ENCODE data around the gene HIF1AN.

DNA sequence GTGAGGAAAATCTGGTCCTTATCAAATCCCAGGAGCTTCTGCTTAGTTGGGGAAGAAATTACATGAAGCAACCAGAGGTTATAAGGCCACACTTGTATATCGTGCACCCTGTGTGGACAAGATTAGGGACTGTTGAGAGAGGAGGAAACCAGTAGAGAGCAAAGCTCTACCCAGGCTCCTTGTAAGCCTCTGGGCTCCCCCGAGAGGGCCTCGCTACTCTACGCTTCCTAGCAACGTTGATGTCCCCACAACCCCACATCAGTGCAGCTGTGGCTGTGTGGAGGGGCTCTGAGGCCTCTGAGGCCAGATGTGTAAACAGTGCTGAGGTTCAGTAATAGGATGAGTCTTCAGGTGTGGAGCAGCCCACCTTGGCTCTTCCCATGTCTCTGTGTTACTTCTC lies 16.0 kb downstream of the HIF1AN start:
- TF ChIP-seq, protein P1, sequence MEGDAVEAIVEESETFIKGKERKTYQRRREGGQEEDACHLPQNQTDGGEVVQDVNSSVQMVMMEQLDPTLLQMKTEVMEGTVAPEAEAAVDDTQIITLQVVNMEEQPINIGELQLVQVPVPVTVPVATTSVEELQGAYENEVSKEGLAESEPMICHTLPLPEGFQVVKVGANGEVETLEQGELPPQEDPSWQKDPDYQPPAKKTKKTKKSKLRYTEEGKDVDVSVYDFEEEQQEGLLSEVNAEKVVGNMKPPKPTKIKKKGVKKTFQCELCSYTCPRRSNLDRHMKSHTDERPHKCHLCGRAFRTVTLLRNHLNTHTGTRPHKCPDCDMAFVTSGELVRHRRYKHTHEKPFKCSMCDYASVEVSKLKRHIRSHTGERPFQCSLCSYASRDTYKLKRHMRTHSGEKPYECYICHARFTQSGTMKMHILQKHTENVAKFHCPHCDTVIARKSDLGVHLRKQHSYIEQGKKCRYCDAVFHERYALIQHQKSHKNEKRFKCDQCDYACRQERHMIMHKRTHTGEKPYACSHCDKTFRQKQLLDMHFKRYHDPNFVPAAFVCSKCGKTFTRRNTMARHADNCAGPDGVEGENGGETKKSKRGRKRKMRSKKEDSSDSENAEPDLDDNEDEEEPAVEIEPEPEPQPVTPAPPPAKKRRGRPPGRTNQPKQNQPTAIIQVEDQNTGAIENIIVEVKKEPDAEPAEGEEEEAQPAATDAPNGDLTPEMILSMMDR (IDR thresholded peaks at IDR 0.05) = no peak
- no peak for TF ChIP-seq ELF4 (CRISPR knock-in tag; IDR thresholded peaks at IDR 0.05; ENCODE audit: low read depth)
- no peak for TF ChIP-seq SP1 (CRISPR knock-in tag; conservative IDR thresholded peaks at IDR 0.05)
- TF ChIP-seq, protein P2, sequence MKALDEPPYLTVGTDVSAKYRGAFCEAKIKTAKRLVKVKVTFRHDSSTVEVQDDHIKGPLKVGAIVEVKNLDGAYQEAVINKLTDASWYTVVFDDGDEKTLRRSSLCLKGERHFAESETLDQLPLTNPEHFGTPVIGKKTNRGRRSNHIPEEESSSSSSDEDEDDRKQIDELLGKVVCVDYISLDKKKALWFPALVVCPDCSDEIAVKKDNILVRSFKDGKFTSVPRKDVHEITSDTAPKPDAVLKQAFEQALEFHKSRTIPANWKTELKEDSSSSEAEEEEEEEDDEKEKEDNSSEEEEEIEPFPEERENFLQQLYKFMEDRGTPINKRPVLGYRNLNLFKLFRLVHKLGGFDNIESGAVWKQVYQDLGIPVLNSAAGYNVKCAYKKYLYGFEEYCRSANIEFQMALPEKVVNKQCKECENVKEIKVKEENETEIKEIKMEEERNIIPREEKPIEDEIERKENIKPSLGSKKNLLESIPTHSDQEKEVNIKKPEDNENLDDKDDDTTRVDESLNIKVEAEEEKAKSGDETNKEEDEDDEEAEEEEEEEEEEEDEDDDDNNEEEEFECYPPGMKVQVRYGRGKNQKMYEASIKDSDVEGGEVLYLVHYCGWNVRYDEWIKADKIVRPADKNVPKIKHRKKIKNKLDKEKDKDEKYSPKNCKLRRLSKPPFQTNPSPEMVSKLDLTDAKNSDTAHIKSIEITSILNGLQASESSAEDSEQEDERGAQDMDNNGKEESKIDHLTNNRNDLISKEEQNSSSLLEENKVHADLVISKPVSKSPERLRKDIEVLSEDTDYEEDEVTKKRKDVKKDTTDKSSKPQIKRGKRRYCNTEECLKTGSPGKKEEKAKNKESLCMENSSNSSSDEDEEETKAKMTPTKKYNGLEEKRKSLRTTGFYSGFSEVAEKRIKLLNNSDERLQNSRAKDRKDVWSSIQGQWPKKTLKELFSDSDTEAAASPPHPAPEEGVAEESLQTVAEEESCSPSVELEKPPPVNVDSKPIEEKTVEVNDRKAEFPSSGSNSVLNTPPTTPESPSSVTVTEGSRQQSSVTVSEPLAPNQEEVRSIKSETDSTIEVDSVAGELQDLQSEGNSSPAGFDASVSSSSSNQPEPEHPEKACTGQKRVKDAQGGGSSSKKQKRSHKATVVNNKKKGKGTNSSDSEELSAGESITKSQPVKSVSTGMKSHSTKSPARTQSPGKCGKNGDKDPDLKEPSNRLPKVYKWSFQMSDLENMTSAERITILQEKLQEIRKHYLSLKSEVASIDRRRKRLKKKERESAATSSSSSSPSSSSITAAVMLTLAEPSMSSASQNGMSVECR (CRISPR knock-in tag; IDR thresholded peaks at IDR 0.05; ENCODE audit: borderline replicate concordance) = no peak
- no peak for TF ChIP-seq ZNF263 (CRISPR knock-in tag; IDR thresholded peaks at IDR 0.05; ENCODE audit: low read depth)
- TF ChIP-seq, protein P3, sequence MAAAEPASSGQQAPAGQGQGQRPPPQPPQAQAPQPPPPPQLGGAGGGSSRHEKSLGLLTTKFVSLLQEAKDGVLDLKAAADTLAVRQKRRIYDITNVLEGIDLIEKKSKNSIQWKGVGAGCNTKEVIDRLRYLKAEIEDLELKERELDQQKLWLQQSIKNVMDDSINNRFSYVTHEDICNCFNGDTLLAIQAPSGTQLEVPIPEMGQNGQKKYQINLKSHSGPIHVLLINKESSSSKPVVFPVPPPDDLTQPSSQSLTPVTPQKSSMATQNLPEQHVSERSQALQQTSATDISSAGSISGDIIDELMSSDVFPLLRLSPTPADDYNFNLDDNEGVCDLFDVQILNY (CRISPR knock-in tag; IDR thresholded peaks at IDR 0.05) = no peak
